Neutrophil (primary cell): Measurements from ENCODE around the gene NUP93.
"Not testable (repeated sequence)": the region's sequence is repeated elsewhere in the genome, so short reads cannot be mapped to it uniquely, and the experiment has no call there.

ENCODE experiments used
- H3K27ac ChIP-seq: fragments of 200-600 bp; sonication (generic); 2 replicates; pipeline ENCODE4 v1.5.1; 2016; ENCODE audit warnings: mild to moderate bottlenecking, moderate library complexity
- H3K27me3 ChIP-seq: fragments of 200-600 bp; sonication (generic); 2 replicates; pipeline ENCODE4 v1.6.0; 2016; ENCODE audit warnings: mild to moderate bottlenecking
- H3K36me3 ChIP-seq: fragments of 200-600 bp; sonication (generic); 2 replicates; pipeline ENCODE4 v1.5.1; 2017
- H3K4me1 ChIP-seq, 2 experiments: fragments of 200-600 bp in 1 of 2; sonication (generic) in 1 of 2; 1 replicate in 1 of 2; 2 replicates in 1 of 2; pipeline versions ENCODE4 v1.5.1 to v1.6.1; 2013 to 2016; ENCODE audit warnings: low read depth in 1 of 2, low read length in 1 of 2, mild to moderate bottlenecking in 1 of 2, moderate library complexity in 1 of 2; ENCODE audit not compliant: control insufficient read depth in 1 of 2, insufficient read depth in 1 of 2
- H3K4me3 ChIP-seq, 2 experiments: fragments of 200-600 bp in 1 of 2; sonication (generic) in 1 of 2; 1 replicate in 1 of 2; 2 replicates in 1 of 2; pipeline ENCODE4 v1.5.1; 2013 to 2016; ENCODE audit warnings: low read depth in 1 of 2, low read length in 1 of 2, mild to moderate bottlenecking in 1 of 2, moderate library complexity in 1 of 2
- H3K9me3 ChIP-seq: fragments of 200-600 bp; sonication (generic); 2 replicates; pipeline ENCODE4 v1.5.1; 2016
- CTCF ChIP-seq: fragments of 200-600 bp; sonication (generic); IDR thresholded peaks from 2 replicates; pipeline ENCODE4 v1.5.1; 2016; ENCODE audit warnings: antibody characterized with exemption

NUP93 gene

GRCh38 chr16:56710181-56710737 is 19.7 kb upstream of the NUP93 start:
- H3K36me3 ChIP-seq, result no peaks in the 10 kb centered on the region
- H3K4me1 ChIP-seq, result no peaks in the 10 kb centered on the region
- H3K4me3 ChIP-seq, result no peak overlapping the region
- H3K27ac ChIP-seq, result no peak overlapping the region
- no peaks in the 10 kb centered on the region for H3K9me3 ChIP-seq
- H3K27me3 ChIP-seq, result no peaks in the 10 kb centered on the region
- TF ChIP-seq CTCF, result no peak

- no peak overlapping the region for H3K27ac ChIP-seq
- H3K36me3 ChIP-seq, result no peaks in the 10 kb centered on the region
- H3K27me3 ChIP-seq, result no peaks in the 10 kb centered on the region
- no peaks in the 10 kb centered on the region for H3K4me1 ChIP-seq
- no peaks in the 10 kb centered on the region for H3K9me3 ChIP-seq
- no peak overlapping the region for H3K4me3 ChIP-seq
- TF ChIP-seq CTCF, result no peak
Measured at GRCh38 chr16:56711862-56712261, 18.1 kb upstream of the NUP93 start.

GRCh38 chr16:56713794-56714193 is 16.1 kb upstream of the NUP93 start:
- H3K9me3 ChIP-seq, result no peaks in the 10 kb centered on the region
- no peaks in the 10 kb centered on the region for H3K36me3 ChIP-seq
- no peaks in the 10 kb centered on the region for H3K4me1 ChIP-seq
- no peaks in the 10 kb centered on the region for H3K27me3 ChIP-seq
- no peak for TF ChIP-seq CTCF
- H3K4me3 ChIP-seq, result no peak overlapping the region
- H3K27ac ChIP-seq, result no peak overlapping the region

GRCh38 chr16:56715126-56715525 is 14.8 kb upstream of the NUP93 start:
- Histone ChIP-seq H3K9me3 (no peaks in the 10 kb centered on the region), H3K27ac (no peak overlapping the region), H3K27me3 (no peaks in the 10 kb centered on the region), H3K4me1 (no peaks in the 10 kb centered on the region), H3K4me3 (no peak overlapping the region), H3K36me3 (no peaks in the 10 kb centered on the region)
- TF ChIP-seq CTCF, result no peak

- no peaks in the 10 kb centered on the region for H3K36me3 ChIP-seq
- no peak overlapping the region for H3K27ac ChIP-seq
- no peaks in the 10 kb centered on the region for H3K4me1 ChIP-seq
- H3K9me3 ChIP-seq, result no peaks in the 10 kb centered on the region
- H3K27me3 ChIP-seq, result peaks cover 11% of the 10 kb centered on the region
- no peak for TF ChIP-seq CTCF
- H3K4me3 ChIP-seq, result no peak overlapping the region
Measured at GRCh38 chr16:56716761-56717160, 13.2 kb upstream of the NUP93 start.

- not testable (repeated sequence) for H3K4me3 ChIP-seq, H3K36me3 ChIP-seq, H3K27ac ChIP-seq, H3K4me1 ChIP-seq, H3K9me3 ChIP-seq
- peaks cover 16% of the 10 kb centered on the region for H3K27me3 ChIP-seq
Measured at GRCh38 chr16:56717532-56717931, 12.4 kb upstream of the NUP93 start.
